ENCODE measurements around the gene COL11A1.
"Not testable (repeated sequence)": the region's sequence is repeated elsewhere in the genome, so short reads cannot be mapped to it uniquely, and the experiment has no call there.

The COL11A1 gene

DNA sequence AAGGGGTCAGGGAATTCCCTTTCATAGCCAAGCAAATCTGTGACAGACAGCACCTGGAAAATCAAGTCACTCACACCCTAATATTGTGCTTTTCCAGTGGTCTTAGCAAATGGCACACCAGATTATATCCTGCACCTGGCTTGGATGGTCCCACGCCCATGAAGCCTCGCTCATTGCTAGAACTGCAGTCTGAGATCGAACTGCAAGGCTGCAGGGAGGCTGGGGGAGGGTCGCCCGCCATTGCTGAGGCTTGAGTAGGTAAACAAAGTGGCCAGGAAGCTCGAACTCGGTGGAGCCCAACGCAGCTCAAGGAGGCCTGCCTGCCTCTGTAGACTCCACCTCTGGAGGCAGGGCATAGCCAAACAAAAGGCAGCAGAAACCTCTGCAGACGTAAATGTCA lies 281.6 kb downstream of the COL11A1 start:
- DNase-seq: not testable (repeated sequence)

Measured in CD4-positive, alpha-beta T cell treated with Interleukin-10 for 1 hour (primary cell).